Measurements from ENCODE around the gene SLA2.
"Not testable (repeated sequence)": the region's sequence is repeated elsewhere in the genome, so short reads cannot be mapped to it uniquely, and the experiment has no call there.

SLA2 gene

DNA sequence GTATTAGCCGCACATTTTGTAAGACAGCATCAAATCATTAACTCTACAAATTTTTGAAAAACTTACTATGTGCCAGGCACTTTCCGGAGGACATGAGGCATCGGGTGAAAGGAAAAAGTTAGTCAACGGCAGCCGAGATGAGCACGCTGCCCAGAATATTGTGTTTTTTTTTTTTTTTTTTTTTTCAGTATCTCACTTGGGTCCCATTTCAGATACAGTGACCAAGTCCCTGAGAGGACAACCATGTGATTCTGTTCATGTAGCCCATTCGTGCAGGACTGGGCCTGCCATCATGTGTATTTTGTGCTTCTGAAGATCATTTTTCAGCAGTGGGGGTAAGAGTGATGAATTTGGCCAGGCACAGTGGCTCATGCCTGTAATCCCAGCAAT is 1.3 kb downstream of the SLA2 start:
- peak; percentile 53 for DNase-seq

- peak; percentile 60 for DNase-seq
Measured at GRCh38 chr20:36644032-36644705, 1.8 kb downstream of the SLA2 start.

GRCh38 chr20:36642136-36642535 is 3.9 kb downstream of the SLA2 start:
- DNase-seq = no peak

GRCh38 chr20:36641506-36641843 is 4.5 kb downstream of the SLA2 start:
- DNase-seq = no peak

- DNase-seq = not testable (repeated sequence)
Measured at GRCh38 chr20:36638876-36639400, 7.1 kb downstream of the SLA2 start.

DNA sequence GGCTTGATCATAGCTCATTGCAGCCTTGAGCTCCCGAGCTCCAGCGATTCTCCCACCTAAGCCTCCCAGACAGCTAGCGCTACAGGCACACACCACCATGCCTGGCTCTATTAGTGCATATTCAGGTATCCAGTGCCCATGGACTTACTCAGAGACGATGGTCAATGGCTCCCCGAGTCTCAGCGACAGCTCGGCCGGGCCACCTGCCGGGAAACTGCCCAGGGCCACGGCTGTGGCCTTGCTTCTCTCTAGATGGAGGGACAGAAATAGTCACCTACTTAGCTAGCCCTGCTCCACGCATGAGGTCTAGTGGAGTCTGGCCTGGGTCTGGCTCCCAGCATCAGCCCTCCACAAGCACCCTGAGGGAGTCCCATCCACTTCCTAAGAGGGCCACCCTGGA is 11.7 kb downstream of the SLA2 start:
- DNase-seq = no peak

- no peak for DNase-seq
Measured at GRCh38 chr20:36633285-36633772, 12.7 kb downstream of the SLA2 start.

DNA sequence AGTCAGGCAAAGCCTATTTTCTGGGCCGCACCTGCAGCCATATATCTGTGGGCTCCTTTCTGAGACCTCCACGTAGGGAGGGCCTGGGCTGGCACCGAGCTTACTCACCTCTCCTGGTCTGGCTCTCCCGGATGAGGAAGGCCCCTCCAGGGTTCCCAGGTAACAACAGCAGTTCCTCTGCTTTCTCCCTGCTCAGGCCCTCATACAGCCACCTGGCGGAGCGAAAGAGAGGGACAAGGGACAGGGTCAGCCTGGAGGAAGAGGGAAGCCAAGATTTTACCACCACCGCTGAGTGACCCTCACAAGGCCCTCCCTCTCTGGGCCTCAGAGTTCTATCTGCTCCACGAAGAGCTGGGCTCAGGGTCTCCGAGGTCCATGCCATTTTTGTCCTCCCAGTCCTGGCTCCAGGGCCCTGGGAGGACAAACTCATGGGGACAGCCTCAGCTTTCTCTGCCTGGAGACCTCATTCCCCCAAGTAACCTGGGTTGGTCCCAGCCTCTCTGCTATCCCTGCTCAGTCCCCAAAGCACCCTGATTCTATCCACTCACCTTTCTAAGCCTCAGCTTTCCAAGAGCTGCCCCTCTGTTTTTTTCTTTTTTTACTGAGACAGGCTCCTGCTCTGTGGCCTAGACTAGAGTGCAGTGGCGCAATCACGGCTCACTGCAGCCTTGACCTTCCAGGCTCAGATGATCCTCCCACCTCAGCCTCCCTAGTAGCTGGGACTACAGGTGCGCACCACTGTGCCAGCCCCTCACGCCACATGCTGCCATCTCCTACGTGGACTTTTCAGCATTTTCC is 13.3 kb downstream of the SLA2 start:
- DNase-seq = no peak

GRCh38 chr20:36632147-36632486 is 13.9 kb downstream of the SLA2 start:
- no peak for DNase-seq

GRCh38 chr20:36631646-36632045 is 14.3 kb downstream of the SLA2 start:
- DNase-seq = no peak

DNA sequence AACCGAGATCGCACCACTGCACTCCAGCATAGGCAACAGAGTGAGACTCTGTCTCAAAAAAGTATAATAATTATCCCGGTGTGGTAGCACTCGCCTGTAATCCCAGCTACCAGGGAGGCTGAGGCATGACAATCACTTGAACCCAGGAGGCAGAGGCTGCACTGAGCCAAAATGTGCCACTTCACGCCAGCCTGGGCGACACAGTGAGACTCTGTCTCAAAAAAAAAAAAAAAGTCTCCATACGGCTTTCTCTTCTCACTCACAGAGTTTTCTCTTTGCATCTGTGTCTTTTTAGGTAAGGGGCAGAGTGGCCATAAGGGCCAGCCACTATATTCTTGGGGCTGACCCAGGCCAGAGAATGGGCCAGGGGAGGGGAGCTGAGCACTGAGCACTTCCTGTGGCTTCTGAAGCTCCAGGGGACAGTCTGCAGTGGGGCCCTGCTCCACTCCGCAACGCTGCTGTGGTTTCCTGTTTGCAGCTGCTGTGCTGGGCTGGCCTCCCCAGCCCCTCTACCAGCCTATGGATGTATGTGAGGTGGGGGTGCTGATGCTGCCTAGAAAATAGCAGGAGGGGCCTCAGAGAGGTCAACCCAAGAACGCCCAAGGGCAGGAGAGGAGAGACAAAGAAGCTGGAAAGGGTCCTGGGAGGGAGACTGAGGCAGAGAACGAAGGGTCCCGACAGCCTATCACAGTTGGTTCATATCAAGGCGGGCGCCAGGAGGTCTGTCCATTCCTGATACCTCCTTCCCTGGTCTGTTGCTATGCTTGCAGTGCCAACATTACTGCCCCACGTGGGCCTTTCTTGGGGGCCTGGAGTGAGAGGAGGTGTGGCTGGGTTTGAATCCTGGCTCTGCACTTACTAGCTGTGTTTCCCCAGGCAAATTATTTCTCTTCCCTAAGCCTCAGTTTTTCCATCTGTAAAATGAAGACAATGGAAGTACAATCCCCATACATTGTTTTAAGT is 16.0 kb downstream of the SLA2 start:
- DNase-seq = peak; percentile 22

- no peak for DNase-seq
Measured at GRCh38 chr20:36628076-36628475, 17.9 kb downstream of the SLA2 start.

GRCh38 chr20:36624944-36625324 is 21.1 kb downstream of the SLA2 start:
- no peak for DNase-seq

- DNase-seq = no peak
Measured at GRCh38 chr20:36624068-36624943, 21.7 kb downstream of the SLA2 start.

- DNase-seq = no peak
Measured at GRCh38 chr20:36623444-36623843, 22.6 kb downstream of the SLA2 start.

DNA sequence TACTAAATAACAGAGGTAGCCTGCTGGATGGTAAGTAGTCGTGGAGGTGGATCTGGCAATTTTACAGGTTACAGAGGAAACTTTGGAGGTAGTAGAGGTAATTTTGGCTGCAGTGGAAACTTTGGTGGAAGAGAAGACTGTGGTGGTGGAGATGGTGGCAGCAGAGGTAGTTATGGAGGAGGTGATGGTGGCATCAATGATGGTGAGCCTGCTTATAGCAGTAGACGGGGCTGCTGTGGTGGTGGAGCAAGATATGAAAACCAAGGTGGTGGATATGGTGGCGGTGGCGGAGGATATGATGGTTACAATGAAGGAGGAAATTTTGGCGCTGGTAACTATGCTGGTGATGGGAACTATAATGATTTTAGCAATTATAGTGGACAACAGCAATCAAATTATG is 25.1 kb downstream of the SLA2 start:
- DNase-seq = no peak

DNA sequence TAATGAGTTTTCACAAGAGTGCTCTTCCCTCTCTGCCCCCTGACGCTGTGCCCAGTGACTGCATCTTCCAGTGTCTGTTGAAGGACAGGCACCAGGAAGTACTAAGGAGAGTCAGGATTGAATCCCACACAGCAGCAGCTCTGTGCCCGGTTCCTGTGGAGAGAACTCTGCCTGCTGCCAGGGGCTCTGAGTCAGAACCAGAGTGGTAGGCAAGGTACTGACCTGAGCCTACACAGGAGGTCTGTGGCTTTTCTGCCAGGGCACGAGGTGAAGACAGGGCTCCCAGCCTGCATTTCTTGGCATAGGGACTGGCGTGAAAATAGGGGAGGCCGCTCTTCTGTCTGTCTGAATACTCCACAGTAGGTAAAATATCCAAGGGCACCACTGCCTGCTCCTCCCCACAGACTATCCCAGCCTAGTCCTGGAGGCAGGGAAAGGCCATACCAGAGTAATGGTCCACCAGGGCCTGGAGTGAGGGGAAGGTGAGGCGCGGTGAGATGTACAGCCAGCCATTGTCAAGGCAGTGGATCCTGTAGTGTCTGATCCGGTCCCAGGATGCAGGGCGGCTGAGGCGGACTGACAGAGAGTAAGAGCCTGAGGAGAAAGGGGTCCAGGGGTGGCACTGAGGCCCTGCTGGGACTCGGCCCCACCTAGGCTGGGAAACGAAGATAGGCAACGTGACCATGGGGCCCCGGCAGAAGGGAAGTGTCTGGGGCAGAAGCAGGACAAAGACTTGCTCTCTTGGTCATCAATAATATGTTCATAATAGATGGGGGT is 31.0 kb downstream of the SLA2 start:
- no peak for DNase-seq

- DNase-seq = no peak
Measured at GRCh38 chr20:36613974-36614373, 32.0 kb downstream of the SLA2 start.

DNA sequence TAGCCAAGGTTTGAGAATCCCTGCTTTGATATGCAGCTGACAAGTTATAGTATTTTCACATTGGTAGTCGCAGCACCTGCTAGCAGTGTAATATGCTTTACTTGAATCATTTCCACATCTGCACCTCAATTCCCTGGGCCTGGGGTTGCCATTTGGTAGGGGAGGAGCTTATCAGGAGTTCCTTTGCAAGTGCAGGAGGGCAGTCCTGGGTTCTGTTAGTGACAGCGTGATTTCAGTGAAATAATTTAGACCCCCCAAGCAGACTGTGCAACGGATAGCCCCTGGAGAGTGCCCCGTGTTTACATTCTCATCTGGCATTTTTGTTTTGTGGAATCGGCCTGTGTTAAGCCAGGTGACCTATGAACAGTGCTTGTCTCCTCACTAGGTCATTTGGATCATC is 34.4 kb downstream of the SLA2 start:
- no peak for DNase-seq

DNA sequence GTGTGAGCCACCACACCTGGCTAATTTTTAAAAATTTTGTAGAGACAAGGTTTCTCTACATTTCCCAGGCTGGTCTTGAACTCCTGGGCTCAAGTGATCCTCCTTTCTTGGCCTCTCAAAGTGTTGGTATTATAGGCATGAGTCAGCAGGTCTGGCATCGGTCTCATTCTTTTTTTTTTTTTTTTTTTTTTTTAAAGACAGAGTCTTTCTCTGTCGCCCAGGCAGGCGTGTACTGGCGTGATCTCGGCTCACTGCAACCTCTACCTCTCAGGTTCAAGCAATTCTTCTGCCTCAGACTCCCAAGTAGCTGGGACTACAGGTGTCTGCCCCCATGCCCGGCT is 37.6 kb downstream of the SLA2 start:
- not testable (repeated sequence) for DNase-seq

DNA sequence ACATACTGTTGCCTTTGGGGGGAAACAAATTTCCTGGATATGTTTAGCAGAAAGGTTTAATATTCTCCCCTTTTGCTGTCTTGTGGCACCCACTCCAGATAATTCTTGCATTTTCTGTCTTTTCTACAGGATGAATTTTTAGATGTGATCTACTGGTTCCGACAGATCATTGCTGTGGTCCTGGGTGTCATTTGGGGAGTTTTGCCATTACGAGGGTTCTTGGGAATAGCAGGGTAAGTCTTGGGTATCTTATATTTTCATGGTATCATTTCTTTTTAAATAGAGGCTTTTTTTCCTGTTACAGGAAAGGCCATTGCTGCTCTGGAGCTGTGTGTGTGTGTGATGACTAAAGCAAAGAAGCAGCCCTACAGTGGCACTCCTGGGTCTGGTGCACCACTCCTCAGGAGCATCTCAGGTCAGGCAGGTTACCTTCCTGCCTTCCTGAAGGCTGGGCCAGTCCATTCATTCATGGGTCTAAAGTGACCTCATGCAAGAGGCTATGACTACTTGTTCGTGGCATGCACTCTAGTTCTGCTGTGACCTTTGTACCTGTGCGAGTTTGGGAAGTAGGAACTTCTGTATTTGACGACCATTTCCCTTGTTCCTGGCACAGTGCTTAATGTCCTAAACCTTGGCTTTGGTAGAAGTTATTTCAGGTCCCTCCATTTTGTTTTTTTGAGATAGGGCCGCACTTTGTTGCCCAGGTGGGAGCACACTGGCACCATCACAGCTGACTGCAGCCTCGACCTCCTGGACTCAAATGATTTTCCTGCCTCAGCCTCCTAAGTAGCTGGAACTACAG is 38.2 kb downstream of the SLA2 start:
- DNase-seq = no peak
